Measurements from ENCODE around the gene MRTFB. TPM values are rescaled to one million over a fixed set of nuclear protein-coding genes. Genes with fewer than 3 reads are reported as not detected.
A peak's percentile ranks its signal among the peaks of the same experiment; 100 is the strongest.

Gene MRTFB
- total RNA-seq, 6 experiments from 2014 or later: 15.7 to 23.9 (median 18.6) TPM

DNA sequence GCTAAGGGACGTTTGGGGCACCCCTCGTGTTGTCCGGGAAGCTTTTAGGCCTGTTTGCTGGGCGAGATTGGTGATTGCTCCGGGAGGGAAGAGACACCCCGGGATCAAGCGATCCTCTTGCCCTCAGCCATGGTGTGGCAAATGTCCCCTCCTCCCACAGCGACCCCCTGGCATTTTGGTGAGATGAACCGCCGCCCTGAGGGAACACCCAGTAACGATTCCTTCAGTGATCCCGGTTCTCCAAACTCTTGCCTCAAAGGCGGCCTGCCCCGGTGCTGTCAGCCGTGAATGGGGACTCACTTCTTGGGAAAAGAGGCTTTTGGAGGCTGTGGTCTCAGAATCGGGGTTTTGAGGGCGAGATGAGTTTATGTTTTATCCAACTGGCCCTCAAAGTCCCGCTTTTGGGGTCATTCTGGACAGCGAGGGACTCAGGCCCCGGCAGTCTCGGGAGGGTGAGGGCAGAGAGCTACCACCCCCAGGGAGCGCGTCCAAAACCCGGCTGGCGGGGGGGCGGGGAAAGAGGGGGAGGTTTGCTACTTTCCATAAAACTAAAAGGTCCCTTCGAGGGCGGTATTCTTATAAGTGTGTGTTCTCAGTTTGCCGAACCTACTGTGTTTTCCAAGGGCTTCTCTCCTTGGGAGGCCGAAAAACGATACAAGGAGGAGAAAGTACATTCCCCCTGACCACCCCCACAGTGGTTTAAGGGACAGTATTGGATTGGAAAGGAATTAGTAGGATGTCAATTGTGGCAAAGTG, 232.7 kb downstream of the MRTFB start:
- Histone ChIP-seq H3K27ac (peak overlapping the region; percentile 25 to 82 (median 75)), H3K9me3 (no peaks in the 10 kb centered on the region), H3K36me3 (no peaks in the 10 kb centered on the region), H3K27me3 (no peaks in the 10 kb centered on the region), H3K4me3 (peak overlapping the region; percentile 83 to 99 (median 91)), H3K4me1 (peaks cover 0 to 38% (median 15%) of the 10 kb centered on the region in 4 donors)
- TF ChIP-seq POLR2A (IDR thresholded peaks at IDR 0.05): no peak
- no peak for TF ChIP-seq CTCF (IDR thresholded peaks at IDR 0.05)
- ATAC-seq (peak; percentile 12 to 35 (median 30)), DNase-seq (peak in 2 of 3 donors; percentile 69 to 79)
- WGBS (ENCODE audit: insufficient coverage, low coverage, low lambda C conversion rate, missing lambda C conversion rate): 27% methylated on average over 11 of the region's 31 CpGs
- intact Hi-C loops (cut with DNase I): no loop called here

GRCh38 chr16:14304891-14305460, 233.9 kb downstream of the MRTFB start:
- no peaks in the 10 kb centered on the region for H3K27me3 ChIP-seq
- WGBS (ENCODE audit: insufficient coverage, low coverage, low lambda C conversion rate, missing lambda C conversion rate): 24% methylated on average over 12 of the region's 12 CpGs
- peaks cover 0 to 49% (median 15%) of the 10 kb centered on the region in 4 donors for H3K4me1 ChIP-seq
- TF ChIP-seq CTCF (IDR thresholded peaks at IDR 0.05) (no peak), POLR2A (IDR thresholded peaks at IDR 0.05) (no peak)
- H3K27ac ChIP-seq: peak overlapping the region in 2 of 3 donors; percentile 75 to 82
- DNase-seq (peak in 1 of 3 donors; percentile 8), ATAC-seq (no peak)
- peak overlapping the region in 2 of 3 donors; percentile 91 to 99 for H3K4me3 ChIP-seq
- intact Hi-C loops (cut with DNase I): no loop called here
- H3K9me3 ChIP-seq: no peaks in the 10 kb centered on the region
- no peaks in the 10 kb centered on the region for H3K36me3 ChIP-seq

DNA sequence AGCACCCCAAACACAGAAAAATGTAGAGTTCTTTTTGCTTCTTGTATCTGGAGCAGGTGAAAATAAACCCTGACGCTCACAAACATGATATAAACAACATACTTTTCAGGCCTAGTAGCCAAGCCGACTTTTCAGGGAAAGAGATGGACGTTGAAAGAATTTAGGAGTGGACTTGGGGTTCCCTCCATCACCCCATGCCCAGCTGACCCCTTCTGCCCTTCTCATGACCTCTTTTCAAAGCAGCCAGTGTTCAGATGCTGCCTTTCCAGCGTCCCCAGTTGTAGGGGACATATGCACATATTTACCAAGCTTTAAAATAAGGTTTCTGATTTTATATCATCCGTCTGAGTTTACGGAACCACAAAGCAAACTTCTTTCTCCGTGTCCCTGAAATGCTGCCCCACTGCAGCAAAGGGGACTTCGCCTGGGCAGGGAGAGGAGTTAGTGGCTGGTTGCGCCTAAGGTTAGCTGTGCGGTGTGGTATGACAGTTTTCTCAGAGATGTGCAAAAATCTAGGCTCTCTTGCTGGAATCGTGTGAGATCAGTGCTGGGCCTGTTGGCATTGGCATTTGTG, 235.5 kb downstream of the MRTFB start:
- Histone ChIP-seq H3K27ac (peak overlapping the region in 1 of 3 donors; percentile 25), H3K27me3 (no peaks in the 10 kb centered on the region), H3K36me3 (no peaks in the 10 kb centered on the region), H3K9me3 (no peaks in the 10 kb centered on the region), H3K4me1 (peaks cover 0 to 51% (median 15%) of the 10 kb centered on the region in 4 donors), H3K4me3 (no peak overlapping the region)
- intact Hi-C loops (cut with DNase I): no loop called here
- WGBS (ENCODE audit: insufficient coverage, low coverage, low lambda C conversion rate, missing lambda C conversion rate): 52% methylated on average over 7 of the region's 11 CpGs
- ATAC-seq (no peak), DNase-seq (no peak)
- TF ChIP-seq POLR2A (IDR thresholded peaks at IDR 0.05) (no peak), CTCF (IDR thresholded peaks at IDR 0.05) (no peak)

DNA sequence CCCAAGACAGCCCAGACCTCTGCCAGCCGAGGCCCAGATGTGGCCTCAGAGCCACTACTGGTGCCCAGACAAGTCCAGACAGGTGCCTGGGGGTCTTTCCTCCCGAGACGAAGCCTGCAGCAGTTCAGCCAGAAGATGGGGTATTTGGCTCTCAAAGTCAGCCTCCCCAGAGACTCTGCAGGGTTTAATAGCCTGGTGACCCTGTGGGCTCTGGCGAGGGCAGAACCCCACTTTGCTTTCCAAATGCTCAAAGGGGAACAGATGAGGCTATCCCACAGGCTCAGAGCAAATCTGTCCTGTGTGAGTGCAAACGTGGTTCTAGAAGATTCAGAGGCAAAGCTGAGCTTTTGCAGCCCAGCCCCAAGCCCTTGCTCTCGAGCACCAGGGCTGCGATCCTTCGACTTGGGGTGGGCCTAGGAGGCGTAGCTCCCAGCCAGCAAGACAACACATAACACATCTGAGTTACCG, 236.0 kb downstream of the MRTFB start:
- DNase-seq: no peak
- 53% methylated on average over 3 of the region's 10 CpGs for WGBS (ENCODE audit: insufficient coverage, low coverage, low lambda C conversion rate, missing lambda C conversion rate)
- TF ChIP-seq CTCF (IDR thresholded peaks at IDR 0.05) (no peak), POLR2A (IDR thresholded peaks at IDR 0.05) (no peak)

More for the DNA sequence above, 236.0 kb downstream of the MRTFB start:
- Histone ChIP-seq H3K9me3 (no peaks in the 10 kb centered on the region), H3K27me3 (no peaks in the 10 kb centered on the region), H3K36me3 (no peaks in the 10 kb centered on the region), H3K4me1 (peaks cover 0 to 51% (median 15%) of the 10 kb centered on the region in 4 donors), H3K27ac (peak overlapping the region in 1 of 3 donors; percentile 25), H3K4me3 (no peak overlapping the region)
- peak in 1 of 4 donors; percentile 3 for ATAC-seq
- intact Hi-C loops (cut with DNase I): no loop called here
